ENCODE results near the gene DMBT1.

The DMBT1 gene

GRCh38 chr10:122560279-122560804, at the start of gene DMBT1:
Gene DMBT1 (plus strand): TSS chr10:122560754. CDS start chr10:122560771, 17 bp downstream.
- no peak for DNase-seq

DNA sequence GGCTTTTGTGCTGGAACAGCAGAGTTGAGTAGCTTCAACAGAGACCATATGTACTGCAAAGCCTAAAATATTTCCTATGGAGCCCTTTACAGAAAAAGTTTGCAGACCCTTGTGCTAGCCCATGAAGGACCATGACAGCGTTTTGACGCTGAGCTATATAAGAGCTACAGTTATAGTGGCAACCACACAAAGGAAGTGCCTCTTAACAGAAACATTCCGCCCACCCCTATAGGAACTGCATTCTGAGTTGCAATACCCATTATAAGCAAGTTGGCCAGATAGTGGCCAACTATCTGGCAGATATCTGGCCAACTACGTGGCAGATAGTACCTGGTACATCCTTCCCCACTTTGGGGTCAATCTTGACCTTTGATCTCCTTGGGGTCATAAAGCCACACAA, 47.5 kb upstream of the DMBT1 start:
- no peak for DNase-seq

GRCh38 chr10:122514045-122514840, 46.3 kb upstream of the DMBT1 start:
- DNase-seq, result no peak

DNA sequence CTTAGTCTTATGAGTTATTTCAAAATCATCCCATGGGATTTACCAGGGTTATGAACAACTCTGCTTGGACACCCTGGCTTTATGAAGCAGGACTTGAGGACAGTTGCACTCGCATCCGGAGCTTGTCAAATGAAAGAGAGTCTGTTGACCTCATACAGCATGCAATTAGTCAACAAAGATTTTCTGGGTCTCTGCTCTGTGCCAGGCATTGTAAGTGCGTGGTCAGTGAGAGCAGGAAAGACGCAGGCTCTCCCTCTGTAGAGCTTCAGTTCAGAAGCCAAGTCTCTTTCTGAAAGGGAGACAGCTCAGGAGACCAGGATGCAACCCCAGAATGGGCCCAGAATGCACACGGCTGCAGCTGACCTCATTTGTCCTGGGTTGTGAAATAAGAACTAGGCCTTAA, 45.5 kb upstream of the DMBT1 start:
- DNase-seq, result no peak

GRCh38 chr10:122515588-122516231, 44.8 kb upstream of the DMBT1 start:
- DNase-seq, result peak; percentile 70

GRCh38 chr10:122516734-122517133, 43.8 kb upstream of the DMBT1 start:
- no peak for DNase-seq

DNA sequence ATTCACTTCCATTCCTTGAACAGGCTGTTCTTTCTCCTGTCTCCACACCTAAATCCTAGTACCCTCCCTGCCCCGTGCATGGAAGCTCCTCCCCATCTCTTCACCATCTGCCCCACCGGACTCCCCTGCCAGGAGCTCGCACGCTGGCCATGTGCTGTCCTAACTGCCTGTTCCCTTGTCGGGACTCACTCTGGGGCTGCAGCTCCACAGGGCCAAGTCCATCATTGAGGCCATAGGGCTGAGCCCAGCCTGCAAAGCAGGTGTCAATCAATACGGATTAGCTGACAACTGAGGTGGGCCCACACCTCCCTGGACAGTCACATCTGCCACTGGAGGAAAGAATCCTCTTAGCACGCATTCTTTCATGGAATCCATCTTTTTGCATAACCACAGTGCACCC, 41.4 kb upstream of the DMBT1 start:
- DNase-seq, result no peak

DNA sequence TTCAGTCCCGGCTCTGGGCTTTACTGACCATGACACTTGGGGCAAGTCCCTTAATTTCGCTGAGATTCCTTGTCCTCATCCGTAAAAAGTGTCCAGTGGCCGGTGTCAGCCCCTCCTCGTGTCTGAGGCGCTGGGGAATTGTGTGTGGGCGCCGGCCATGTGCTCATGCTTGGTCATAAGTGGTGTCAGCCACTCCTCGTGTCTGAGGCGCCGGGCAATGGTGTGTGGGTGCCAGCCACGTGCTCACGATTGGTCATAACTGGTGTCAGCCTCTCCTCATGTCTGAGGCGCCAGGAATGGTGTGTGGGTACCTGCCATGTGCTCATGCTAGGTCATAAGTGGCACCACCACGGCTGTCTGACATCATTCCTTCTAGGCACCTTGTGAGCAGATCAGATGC, 40.7 kb upstream of the DMBT1 start:
- DNase-seq, result no peak

DNA sequence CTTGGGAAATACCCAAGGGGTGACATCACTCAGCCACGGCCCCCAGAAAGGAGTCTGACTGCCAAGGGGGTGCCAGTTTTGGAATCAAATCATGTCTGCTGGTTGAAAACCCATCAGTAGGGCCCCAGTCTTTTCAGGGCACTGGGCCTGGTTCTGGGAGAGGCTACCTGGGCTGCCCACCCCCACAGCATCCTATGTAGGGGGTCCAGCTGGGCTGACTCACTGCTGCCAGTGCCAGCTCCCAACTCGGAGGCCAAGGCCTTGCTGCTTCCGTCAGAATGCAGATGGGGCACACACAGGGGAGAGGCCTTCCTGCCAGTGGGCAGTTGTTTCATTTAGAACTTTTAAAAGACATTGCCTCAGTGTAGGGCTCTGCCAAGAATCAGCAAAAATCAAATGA, 39.5 kb upstream of the DMBT1 start:
- no peak for DNase-seq

- DNase-seq, result no peak
Observed at GRCh38 chr10:122524811-122525210, 35.7 kb upstream of the DMBT1 start.

- peak; percentile 27 for DNase-seq
Observed at GRCh38 chr10:122525788-122526187, 34.8 kb upstream of the DMBT1 start.

GRCh38 chr10:122526892-122527291, 33.7 kb upstream of the DMBT1 start:
- DNase-seq, result no peak

DNA sequence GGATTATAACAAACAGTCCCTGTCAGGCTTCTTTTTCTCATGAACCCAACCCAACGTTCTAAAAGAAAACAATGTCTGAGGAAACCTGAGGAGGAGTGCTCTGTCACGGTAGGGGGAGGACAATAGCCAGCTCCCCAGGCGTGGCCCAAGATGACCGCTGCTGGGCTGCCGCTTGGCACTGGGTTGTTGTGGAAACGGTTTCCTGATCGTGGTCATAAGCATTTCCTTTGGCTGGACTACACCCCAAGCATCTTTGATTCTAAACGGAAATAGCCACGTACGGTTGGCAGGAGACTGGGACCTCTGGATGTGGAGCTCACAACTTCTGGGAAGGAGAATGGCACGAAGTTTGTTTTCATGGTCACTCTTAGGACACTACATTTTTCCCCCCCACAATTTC, 30.4 kb upstream of the DMBT1 start:
- no peak for DNase-seq

DNA sequence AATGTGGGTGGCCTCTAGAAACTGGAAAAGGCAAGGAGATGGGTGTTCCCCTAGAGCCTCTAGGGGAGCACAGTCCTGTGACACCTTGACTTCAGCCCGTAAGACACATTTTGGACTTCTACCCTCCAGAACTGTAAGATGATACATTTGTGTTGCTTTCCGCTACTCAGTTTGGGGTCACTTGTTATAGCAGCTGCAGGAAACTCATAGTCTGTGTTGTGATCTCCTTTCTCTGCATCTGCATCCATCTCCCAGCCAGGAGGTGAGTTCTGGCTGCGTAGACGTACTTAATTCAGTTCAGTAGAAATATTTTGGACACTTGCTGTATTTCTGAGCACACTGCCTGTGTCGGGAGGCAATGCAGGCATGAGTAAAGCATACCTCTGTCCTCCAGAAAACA, 29.3 kb upstream of the DMBT1 start:
- no peak for DNase-seq

- no peak for DNase-seq
Observed at GRCh38 chr10:122531939-122532338, 28.6 kb upstream of the DMBT1 start.

DNA sequence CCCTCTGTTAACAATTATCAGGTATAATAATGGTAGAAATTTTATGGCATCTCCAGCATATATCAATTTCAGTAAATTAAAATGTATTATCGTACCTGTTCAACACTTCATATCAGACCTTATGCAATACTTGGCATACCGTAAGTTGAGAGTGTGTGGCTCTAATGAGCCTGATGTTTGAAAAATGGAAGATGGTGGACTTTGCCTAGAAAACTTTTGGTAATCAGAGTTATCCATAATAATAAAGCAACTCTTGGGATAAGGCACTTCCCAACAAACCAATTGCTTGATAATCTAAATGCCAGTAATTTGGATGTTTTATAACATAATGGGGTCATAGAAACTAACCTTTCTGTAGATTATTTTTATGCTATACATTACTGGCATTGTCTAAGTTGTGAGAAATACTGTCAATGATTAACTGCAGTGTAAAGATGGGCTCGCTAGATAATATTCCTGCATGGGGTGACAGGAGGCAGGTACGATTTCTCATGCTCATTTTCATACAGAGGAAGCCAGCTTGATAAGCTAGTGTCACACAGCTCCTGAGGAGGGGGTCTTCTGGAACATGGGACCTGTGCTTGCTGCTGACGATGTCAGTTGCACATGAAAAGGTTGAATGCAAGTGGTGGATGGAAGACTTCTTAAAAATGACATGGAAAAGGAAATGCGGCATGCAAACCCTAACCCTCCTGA, 27.8 kb upstream of the DMBT1 start:
- no peak for DNase-seq

- DNase-seq, result no peak
Observed at GRCh38 chr10:122537545-122537944, 23.0 kb upstream of the DMBT1 start.

GRCh38 chr10:122541541-122542002, 19.0 kb upstream of the DMBT1 start:
- no peak for DNase-seq

GRCh38 chr10:122543676-122544445, 16.7 kb upstream of the DMBT1 start:
- no peak for DNase-seq

- peak; percentile 30 for DNase-seq
Observed at GRCh38 chr10:122544493-122544892, 16.1 kb upstream of the DMBT1 start.

- no peak for DNase-seq
Observed at GRCh38 chr10:122546242-122546641, 14.3 kb upstream of the DMBT1 start.

GRCh38 chr10:122548407-122549085, 12.0 kb upstream of the DMBT1 start:
- DNase-seq, result no peak
